Measurements from ENCODE around the gene SLC35E2B. TPM values are rescaled to one million over a fixed set of nuclear protein-coding genes. Genes with fewer than 3 reads are reported as not detected.
"Not testable (repeated sequence)": the region's sequence is repeated elsewhere in the genome, so short reads cannot be mapped to it uniquely, and the experiment has no call there.

The SLC35E2B gene
- total and polyA plus RNA-seq, 7 donors = 9.5 to 78.1 (median 27.2) TPM

DNA sequence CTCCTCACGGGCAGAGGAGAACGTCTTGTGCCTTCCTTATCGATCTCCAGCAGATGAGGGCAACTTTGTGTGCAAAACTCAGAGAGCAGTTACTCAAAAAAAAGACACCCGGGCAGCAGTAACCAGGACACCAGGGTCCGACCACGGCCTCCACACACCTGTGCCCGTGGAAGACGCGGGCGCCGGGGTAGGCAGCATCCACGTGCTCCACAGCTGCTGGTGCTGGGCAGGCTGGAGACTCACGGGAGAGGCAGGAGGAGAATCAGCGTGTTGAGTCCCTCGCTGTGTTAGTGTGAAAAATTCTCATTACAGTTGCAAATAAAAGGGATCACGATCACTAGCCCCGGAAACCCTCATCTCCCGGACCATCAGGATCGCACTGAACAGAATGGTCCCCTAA lies 6.5 kb upstream of the SLC35E2B start:
- H3K27me3 ChIP-seq; H3K36me3 ChIP-seq; H3K4me1 ChIP-seq; H3K4me3 ChIP-seq; intact Hi-C loops (cut with DNase I); H3K27ac ChIP-seq; H3K9me3 ChIP-seq: not testable (repeated sequence)
- DNase-seq = peak; percentile 14
- 94 to 96% methylated on average over 15 of the region's 19 CpGs for WGBS, 2 donors

DNA sequence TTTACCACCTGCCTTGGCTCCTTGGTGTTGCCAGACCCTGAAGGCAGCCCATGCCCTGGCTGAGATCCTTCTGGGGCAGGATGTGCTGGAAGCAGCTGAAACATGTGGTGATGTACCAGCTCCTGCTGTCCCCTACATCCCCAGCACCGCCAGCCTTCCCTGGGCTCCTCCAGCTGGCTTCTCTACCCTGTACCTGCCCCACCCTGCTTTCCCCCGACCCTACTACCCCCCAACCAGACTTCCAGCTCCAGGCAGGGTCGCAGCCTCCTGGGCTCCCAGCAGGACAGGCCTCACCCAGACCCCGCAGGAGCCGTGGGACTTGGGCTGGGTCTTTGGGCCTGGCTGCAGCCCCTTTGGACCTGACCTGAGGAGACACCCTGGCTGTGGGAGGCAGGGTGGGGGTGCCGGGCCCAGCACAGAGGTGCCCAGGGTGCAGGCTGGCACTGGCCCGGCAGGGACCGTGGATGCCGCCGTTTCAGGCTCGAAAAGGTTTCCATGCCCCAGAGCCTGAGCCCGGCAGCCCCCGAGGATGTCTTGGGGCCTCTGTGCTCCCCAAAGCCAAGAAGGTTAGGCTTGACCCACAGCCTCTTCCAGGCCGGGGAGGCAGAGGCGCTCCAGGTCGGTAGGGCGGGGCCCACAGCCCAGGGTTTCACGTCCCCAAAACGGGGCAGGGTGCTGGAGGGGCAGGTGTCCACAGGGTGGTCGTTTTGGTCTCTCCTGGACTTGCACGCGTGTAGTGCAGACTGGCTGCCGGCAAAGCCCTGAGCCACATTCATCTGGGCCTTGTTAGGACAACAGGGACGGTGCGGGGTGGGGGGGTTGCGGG lies 5.0 kb upstream of the SLC35E2B start:
- H3K4me3 ChIP-seq; intact Hi-C loops (cut with DNase I); H3K9me3 ChIP-seq; H3K36me3 ChIP-seq; H3K27me3 ChIP-seq; H3K27ac ChIP-seq: not testable (repeated sequence)
- 76 to 79% methylated on average over 21 of the region's 26 CpGs for WGBS, 2 donors
- peaks cover 0 to 10% (median 1%) of the 10 kb centered on the region in 4 donors for H3K4me1 ChIP-seq
- peak; percentile 58 for DNase-seq

DNA sequence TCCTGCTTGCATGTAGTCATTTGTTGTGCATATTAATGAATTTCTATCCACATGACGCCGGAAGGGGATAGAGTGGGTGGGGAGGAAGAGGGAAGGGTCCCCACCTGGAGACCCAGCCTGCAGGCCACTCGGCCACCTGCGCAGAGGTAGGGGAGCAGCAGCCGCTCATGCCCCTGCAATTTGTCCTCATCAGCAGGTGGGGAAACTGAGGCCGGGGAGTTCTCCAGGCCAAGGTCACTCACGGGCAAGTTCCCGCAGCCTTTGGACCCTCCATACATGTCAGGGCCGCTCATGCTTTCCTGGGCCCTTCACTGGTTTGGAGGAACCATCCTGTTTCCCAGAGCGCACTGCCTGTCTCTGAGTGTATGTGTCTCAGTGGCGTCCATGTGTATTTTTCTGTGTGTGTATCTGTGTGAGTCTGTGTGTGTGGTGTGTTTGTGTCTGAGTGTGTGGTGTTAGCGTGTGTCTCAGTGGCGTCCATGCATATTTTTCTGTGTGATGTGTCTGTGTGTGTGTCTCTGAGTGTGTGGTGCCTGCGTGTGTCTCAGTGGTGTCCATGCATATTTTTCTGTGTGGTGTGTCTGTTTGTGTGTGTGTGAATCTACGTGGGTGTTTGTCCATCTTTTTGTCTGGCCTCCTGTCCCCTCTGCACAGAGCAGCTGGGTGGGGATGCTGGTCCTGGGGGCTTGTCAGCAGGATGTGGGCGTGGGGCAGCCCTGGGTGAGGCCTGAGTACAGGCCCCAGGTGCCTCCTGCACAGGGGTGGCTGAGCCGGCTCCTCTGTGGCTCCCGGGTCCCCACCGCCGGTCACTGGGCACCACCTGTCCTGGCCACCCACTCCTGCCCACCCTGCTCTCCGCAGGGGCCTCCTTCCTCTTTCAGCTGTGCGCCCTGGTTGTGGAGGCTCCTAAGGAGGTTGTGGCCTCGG lies 4.1 kb upstream of the SLC35E2B start:
- H3K27me3 ChIP-seq; H3K36me3 ChIP-seq; H3K4me3 ChIP-seq; H3K9me3 ChIP-seq; intact Hi-C loops (cut with DNase I); H3K27ac ChIP-seq: not testable (repeated sequence)
- WGBS, 2 donors = 91 to 94% methylated on average over 19 to 21 of the region's 23 CpGs
- DNase-seq = peak; percentile 35
- H3K4me1 ChIP-seq = peaks cover 0 to 10% (median 1%) of the 10 kb centered on the region in 4 donors

DNA sequence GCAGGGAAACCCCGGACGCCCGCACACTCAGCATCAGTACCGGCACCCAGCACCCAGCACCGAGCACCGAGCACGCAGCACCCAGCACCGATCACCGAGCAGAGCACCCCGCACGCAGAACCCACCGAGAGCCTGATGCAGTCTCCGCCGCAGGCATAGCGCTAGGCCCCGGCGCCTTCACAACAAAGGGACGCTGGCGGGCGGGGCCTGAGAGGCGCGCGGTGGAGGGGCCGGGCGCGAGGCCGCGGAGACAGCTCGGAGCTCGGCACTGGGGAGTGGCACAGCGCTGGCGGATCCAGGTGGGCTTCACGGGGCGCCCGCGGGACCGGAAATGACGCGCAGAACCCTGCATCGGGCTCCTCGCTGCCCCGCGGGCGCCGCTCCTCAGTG lies 276 bp downstream of the SLC35E2B start:
- not testable (repeated sequence) for H3K27me3 ChIP-seq, H3K36me3 ChIP-seq, H3K9me3 ChIP-seq
- 0% methylated on average over 32 of the region's 45 CpGs for WGBS, 2 donors
- peaks cover 0 to 14% (median 1%) of the 10 kb centered on the region in 4 donors for H3K4me1 ChIP-seq
- peak overlapping the region; percentile 40 to 71 (median 62) for H3K4me3 ChIP-seq
- intact Hi-C loops (cut with DNase I) = loop anchor here (5.0 kb wide), 1 partner anchor 215 kb away; no protein-coding TSS in a partner anchor
- peak; percentile 71 for DNase-seq
- peak overlapping the region; percentile 84 to 95 (median 90) for H3K27ac ChIP-seq

DNA sequence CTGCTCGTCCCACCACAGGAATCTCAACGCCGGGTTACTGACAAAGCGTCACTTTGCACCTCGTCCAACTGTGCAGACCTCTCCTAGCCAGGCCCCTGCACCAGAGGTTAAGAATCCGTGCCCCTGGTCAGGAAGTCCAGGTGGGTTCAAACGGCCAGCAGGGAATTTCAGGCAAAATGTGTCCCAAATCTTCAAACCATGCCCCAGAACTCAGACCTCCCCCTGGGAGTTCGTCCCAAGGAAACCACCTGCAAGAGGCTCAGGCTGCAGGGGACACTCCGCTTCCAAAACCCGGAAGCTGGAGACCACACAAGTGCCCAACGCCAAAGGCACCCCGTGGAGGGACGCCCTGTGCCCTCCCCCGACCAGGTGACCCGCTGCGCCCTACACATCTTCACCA lies 1.2 kb downstream of the SLC35E2B start:
- not testable (repeated sequence) for H3K27me3 ChIP-seq, H3K9me3 ChIP-seq, H3K36me3 ChIP-seq
- peak overlapping the region in 2 of 4 donors; percentile 56 to 58 for H3K27ac ChIP-seq
- peaks cover 0 to 17% (median 7%) of the 10 kb centered on the region in 4 donors for H3K4me1 ChIP-seq
- peak overlapping the region in 2 of 4 donors; percentile 27 to 35 for H3K4me3 ChIP-seq
- intact Hi-C loops (cut with DNase I) = loop anchor here (5.0 kb wide), 1 partner anchor 216 kb away; no protein-coding TSS in a partner anchor
- 1 to 6% methylated on average over 4 to 5 of the region's 16 CpGs for WGBS, 2 donors
- peak; percentile 8 for DNase-seq

DNA sequence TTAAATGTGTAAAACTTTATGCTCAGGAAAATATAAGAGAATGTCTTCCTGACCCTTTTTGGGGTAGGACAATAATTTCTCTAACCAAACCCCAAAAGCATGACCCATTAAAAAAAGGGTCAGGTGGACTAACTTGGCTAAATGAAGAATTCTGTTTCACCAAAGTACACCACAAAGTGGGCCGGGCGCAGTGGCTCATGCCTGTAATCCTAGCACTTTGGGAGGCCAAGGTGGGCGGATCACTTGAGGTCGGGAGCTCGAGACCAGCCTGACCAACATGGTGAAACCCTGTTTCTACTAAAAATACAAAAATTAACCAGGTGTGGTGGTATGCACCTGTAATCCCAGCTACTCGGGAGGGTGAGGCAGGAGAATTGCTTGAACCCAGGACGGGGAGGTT lies 3.1 kb downstream of the SLC35E2B start:
- H3K4me3 ChIP-seq; intact Hi-C loops (cut with DNase I); H3K36me3 ChIP-seq; H3K9me3 ChIP-seq; H3K27me3 ChIP-seq; H3K27ac ChIP-seq: not testable (repeated sequence)
- peak; percentile 18 for DNase-seq
- peaks cover 0 to 25% (median 12%) of the 10 kb centered on the region in 4 donors for H3K4me1 ChIP-seq
- 95 to 96% methylated on average over 5 to 7 of the region's 7 CpGs for WGBS, 2 donors

DNA sequence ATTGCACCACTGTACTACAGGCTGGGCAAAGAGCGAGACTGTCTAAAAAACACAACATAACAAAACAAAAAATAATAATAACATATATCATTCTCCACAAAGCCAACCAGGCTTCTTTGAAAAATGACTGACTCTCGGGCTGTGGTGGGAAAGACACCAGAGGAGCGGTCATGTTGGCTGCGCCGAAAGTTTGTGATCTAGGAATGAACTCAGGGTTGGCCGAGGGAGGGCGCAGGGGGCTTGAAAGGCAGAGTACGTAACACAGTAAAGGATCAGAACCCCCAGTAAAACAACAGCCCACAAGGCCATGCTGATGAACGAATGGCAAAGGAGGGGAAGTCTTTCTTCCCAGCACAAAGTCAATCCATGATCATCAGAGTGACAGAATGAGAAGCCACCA lies 4.7 kb downstream of the SLC35E2B start:
- Histone ChIP-seq H3K27me3 (no peaks in the 10 kb centered on the region), H3K9me3 (no peaks in the 10 kb centered on the region), H3K4me3 (no peak overlapping the region), H3K36me3 (peaks cover 0 to 1% (median 0%) of the 10 kb centered on the region in 4 donors), H3K27ac (no peak overlapping the region), H3K4me1 (peaks cover 0 to 21% (median 13%) of the 10 kb centered on the region in 4 donors)
- WGBS, 2 donors = 84 to 97% methylated on average over 9 of the region's 9 CpGs
- intact Hi-C loops (cut with DNase I) = no loop called here
- TF ChIP-seq, protein P1, sequence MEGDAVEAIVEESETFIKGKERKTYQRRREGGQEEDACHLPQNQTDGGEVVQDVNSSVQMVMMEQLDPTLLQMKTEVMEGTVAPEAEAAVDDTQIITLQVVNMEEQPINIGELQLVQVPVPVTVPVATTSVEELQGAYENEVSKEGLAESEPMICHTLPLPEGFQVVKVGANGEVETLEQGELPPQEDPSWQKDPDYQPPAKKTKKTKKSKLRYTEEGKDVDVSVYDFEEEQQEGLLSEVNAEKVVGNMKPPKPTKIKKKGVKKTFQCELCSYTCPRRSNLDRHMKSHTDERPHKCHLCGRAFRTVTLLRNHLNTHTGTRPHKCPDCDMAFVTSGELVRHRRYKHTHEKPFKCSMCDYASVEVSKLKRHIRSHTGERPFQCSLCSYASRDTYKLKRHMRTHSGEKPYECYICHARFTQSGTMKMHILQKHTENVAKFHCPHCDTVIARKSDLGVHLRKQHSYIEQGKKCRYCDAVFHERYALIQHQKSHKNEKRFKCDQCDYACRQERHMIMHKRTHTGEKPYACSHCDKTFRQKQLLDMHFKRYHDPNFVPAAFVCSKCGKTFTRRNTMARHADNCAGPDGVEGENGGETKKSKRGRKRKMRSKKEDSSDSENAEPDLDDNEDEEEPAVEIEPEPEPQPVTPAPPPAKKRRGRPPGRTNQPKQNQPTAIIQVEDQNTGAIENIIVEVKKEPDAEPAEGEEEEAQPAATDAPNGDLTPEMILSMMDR (IDR thresholded peaks at IDR 0.05) = no peak
- TF ChIP-seq POLR2A (IDR thresholded peaks at IDR 0.05) (no peak), POLR2AphosphoS5 (IDR thresholded peaks at IDR 0.05) (no peak), EP300 (IDR thresholded peaks at IDR 0.05) (no peak)
- DNase-seq = no peak

All from sigmoid colon (tissue), 7 donors.